HepG2 (cell line): ENCODE results near the gene E2F3. TPM values are rescaled to one million over a fixed set of nuclear protein-coding genes. Genes with fewer than 3 reads are reported as not detected.

Experiments
- ATAC-seq: fragments of 200-7000 bp; cut with Tn5 transposase; 3 replicates; pipeline ENCODE4 v1.9.1; 2020; ENCODE audit warnings: mild to moderate bottlenecking, moderate library complexity
- BruUV-seq: library from RNA; stranded (reverse); fragments of 400-500 nt; replicated peaks from 2 replicates; lab custom pipeline; 2021; lab: Mats Ljungman, UMichigan
- CTCF ChIA-PET: fragments of 300-600 bp; formaldehyde crosslinking; extraction: SDS; loops from one replicate; lab custom pipeline; 2021; ENCODE audit warnings: low total read pairs, inconsistent platforms, low intra/inter-chr PET ratio; lab: Yijun Ruan, JAX
- POLR2A ChIA-PET: fragments of 350-600 bp; sonication (Branson Sonifier 250); formaldehyde crosslinking; loops from one replicate; lab custom pipeline; 2020; ENCODE audit warnings: antibody characterized with exemption, inconsistent platforms; lab: Yijun Ruan, JAX
- DNase-seq: peaks from one replicate; pipeline ENCODE4 v3.0.0-alpha.2; 2015; ENCODE audit warnings: low spot score
- FAIRE-seq: peaks from 3 replicates; lab custom pipeline; 2011; peaks lifted over from hg19 to GRCh38; lab: Jason Lieb, UNC
- H2AFZ ChIP-seq: one replicate; pipeline ENCODE4 v1.6.1; 2011; ENCODE audit warnings: low read length, inconsistent platforms
- H3K27ac ChIP-seq: fragments of 300-600 bp; 3 replicates; pipeline ENCODE4 v1.8.0; 2011; ENCODE audit warnings: mixed run types, mild to moderate bottlenecking, mixed read lengths, low read length, inconsistent platforms; ENCODE audit not compliant: insufficient read depth; ENCODE audit errors: extremely low read length
- H3K27me3 ChIP-seq, 2 experiments: fragments of 200-600 bp in 1 of 2; 2 replicates in 1 of 2; 3 replicates in 1 of 2; pipeline versions ENCODE4 v1.6.0 to v1.8.0; 2011; ENCODE audit warnings: low read length in 2 of 2, mild to moderate bottlenecking in 2 of 2, moderate library complexity in 2 of 2, inconsistent platforms in 1 of 2; ENCODE audit not compliant: insufficient read depth in 2 of 2, control insufficient read depth in 1 of 2
- H3K36me3 ChIP-seq, 2 experiments: fragments of 200-600 bp in 1 of 2; replicated peaks in 1 of 2; 2 replicates in 1 of 2; 3 replicates in 1 of 2; pipeline versions ENCODE4 v1.5.1 to v1.8.0; 2011; ENCODE audit warnings: low read length in 2 of 2, inconsistent platforms in 1 of 2; ENCODE audit not compliant: insufficient read depth in 2 of 2, control insufficient read depth in 1 of 2
- H3K4me1 ChIP-seq: 2 replicates; pipeline ENCODE4 v1.5.1; 2012; ENCODE audit warnings: low read length, inconsistent platforms; ENCODE audit not compliant: insufficient read depth
- H3K4me2 ChIP-seq: 2 replicates; pipeline ENCODE4 v1.6.0; 2011; ENCODE audit warnings: low read depth, low read length, inconsistent platforms
- H3K4me3 ChIP-seq, 3 experiments: fragments of 200-600 bp in 1 of 3; sonication (generic), shearing (Covaris generic) in 1 of 3; replicated peaks in 1 of 3; 2 replicates each; pipeline ENCODE4 v1.5.1; 2011 to 2016; ENCODE audit warnings: low read length in 3 of 3, inconsistent platforms in 2 of 3, low read depth in 2 of 3, mild to moderate bottlenecking in 2 of 3, control low read depth in 1 of 3, mixed read lengths in 1 of 3; ENCODE audit not compliant: insufficient read depth in 1 of 3
- H3K79me2 ChIP-seq: one replicate; pipeline ENCODE4 v1.6.1; 2011; ENCODE audit warnings: low read length, inconsistent platforms; ENCODE audit not compliant: insufficient read depth
- H3K9ac ChIP-seq: 2 replicates; pipeline ENCODE4 v1.6.0; 2011; ENCODE audit warnings: mild to moderate bottlenecking, low read depth, low read length, inconsistent platforms; ENCODE audit not compliant: insufficient read depth
- H3K9me3 ChIP-seq: 2 replicates; pipeline ENCODE4 v1.5.1; 2012; ENCODE audit warnings: mild to moderate bottlenecking, low read length
- H4K20me1 ChIP-seq: 2 replicates; pipeline ENCODE4 v1.6.0; 2011; ENCODE audit warnings: inconsistent platforms, mild to moderate bottlenecking, low read length, moderate library complexity; ENCODE audit not compliant: insufficient read depth
- ARNTL ChIP-seq: sonication (generic); formaldehyde crosslinking; IDR thresholded peaks from 2 replicates; pipeline ENCODE4 v1.4.0; 2020; ENCODE audit warnings: mild to moderate bottlenecking, missing genetic modification reagents
- DPF2 ChIP-seq: sonication (generic); formaldehyde crosslinking; IDR thresholded peaks from 2 replicates; pipeline ENCODE4 v1.4.0; 2020; ENCODE audit warnings: mild to moderate bottlenecking, low read depth, missing genetic modification reagents, borderline replicate concordance
- FOXA1 ChIP-seq, 2 experiments: fragments of 450-650 bp in 1 of 2; sonication (generic) in 1 of 2; formaldehyde crosslinking in 1 of 2; IDR thresholded peaks; 2 replicates each; pipeline versions ENCODE4 v1.4.0 to v1.6.1; 2016 to 2020; ENCODE audit warnings: missing genetic modification reagents in 1 of 2
- GTF2F1 ChIP-seq: fragments of 150-350 bp; IDR thresholded peaks from 2 replicates; pipeline ENCODE4 v1.6.1; 2014; ENCODE audit warnings: low read length
- IRX3 ChIP-seq: sonication (generic); formaldehyde crosslinking; IDR thresholded peaks from 2 replicates; pipeline ENCODE4 v1.8.1; 2023; ENCODE audit warnings: mild to moderate bottlenecking, low read depth, missing genetic modification reagents, borderline replicate concordance
- MXD3 ChIP-seq: IDR thresholded peaks from 2 replicates; pipeline ENCODE4 v1.6.1; 2016; ENCODE audit warnings: mild to moderate bottlenecking, missing biosample characterization, missing genetic modification reagents
- NR2C2 ChIP-seq: sonication (generic); formaldehyde crosslinking; IDR thresholded peaks from 2 replicates; pipeline ENCODE4 v1.4.0; 2020; ENCODE audit warnings: missing genetic modification reagents, mild to moderate bottlenecking, moderate library complexity, borderline replicate concordance
- NRL ChIP-seq: sonication (generic); formaldehyde crosslinking; IDR thresholded peaks from 2 replicates; pipeline ENCODE4 v1.5.0; 2020; ENCODE audit warnings: missing genetic modification reagents, mild to moderate bottlenecking, moderate library complexity, borderline replicate concordance
- PCBP1 ChIP-seq: fragments of 200-400 bp; formaldehyde crosslinking; IDR thresholded peaks from 2 replicates; pipeline ENCODE4 v1.6.1; 2017; ENCODE audit warnings: mild to moderate bottlenecking, low read depth, low read length, borderline replicate concordance
- RBM39 ChIP-seq: fragments of 200-400 bp; formaldehyde crosslinking; IDR thresholded peaks from one replicate; pipeline ENCODE4 v1.6.1; 2018; ENCODE audit warnings: antibody characterized with exemption, mild to moderate bottlenecking, low read depth, low read length; ENCODE audit not compliant: poor library complexity, severe bottlenecking
- U2AF2 ChIP-seq: fragments of 200-400 bp; formaldehyde crosslinking; IDR thresholded peaks from 2 replicates; pipeline ENCODE4 v1.6.1; 2017; ENCODE audit warnings: low read depth, mild to moderate bottlenecking, low read length
- YEATS2 ChIP-seq: sonication (generic); formaldehyde crosslinking; IDR thresholded peaks from 2 replicates; pipeline ENCODE4 v1.4.0; 2020; ENCODE audit warnings: missing genetic modification reagents, borderline replicate concordance
- ZIK1 ChIP-seq: sonication (generic); formaldehyde crosslinking; IDR thresholded peaks from 2 replicates; pipeline ENCODE4 v1.5.0; 2020; ENCODE audit warnings: mild to moderate bottlenecking, low read depth, missing genetic modification reagents, borderline replicate concordance
- ZNF543 ChIP-seq: sonication (generic); formaldehyde crosslinking; IDR thresholded peaks from 2 replicates; pipeline ENCODE4 v1.4.0; 2020; ENCODE audit warnings: mild to moderate bottlenecking, missing genetic modification reagents
- ZNF816 ChIP-seq: sonication (generic); formaldehyde crosslinking; IDR thresholded peaks from 2 replicates; pipeline ENCODE4 v1.8.0; 2022; ENCODE audit warnings: missing genetic modification reagents, mild to moderate bottlenecking, borderline replicate concordance
- WGBS: methylation state at CpG from one replicate; pipeline ENCODE4 v1.1.6; 2017; ENCODE audit warnings: low lambda C conversion rate; 5-methylcytosine and 5-hydroxymethylcytosine counted together
- in situ Hi-C: cut with HindIII; loops from 2 replicates; pipeline ENCODE4 v1.10.0; 2017; ENCODE audit warnings: low pct_unique_long_range_greater_than_20kb; ENCODE audit not compliant: extremely low pct_ligation_motif_present
- intact Hi-C: fragments of 100-400 bp; cut with micrococcal nuclease; formaldehyde crosslinking; loops from one replicate; pipeline ENCODE4 v1.10.0; 2022; ENCODE audit not compliant: unreplicated experiment
- polyA plus RNA-seq, 8 experiments: library from polyadenylated mRNA; depleted of rRNA in 3 of 8; stranded (reverse) in 7 of 8; unstranded in 1 of 8; fragments of >200 nt; fragmentation: Illumina TruSeq in 4 of 8; extraction: Trizol in 4 of 8; gene quantifications; 2 replicates each; pipeline versions ENCODE4 v1.2.1 to v1.2.3, GENCODE V29; 2011 to 2016; ENCODE audit warnings: low read depth in 4 of 8, missing spikeins in 1 of 8, mixed read lengths in 1 of 8; ENCODE audit not compliant: insufficient read depth in 1 of 8
- total RNA-seq, 5 experiments: library from RNA; depleted of rRNA; stranded (reverse); fragments of >200 nt; fragmentation: Illumina TruSeq; extraction: Trizol; gene quantifications; 2 replicates each; pipeline ENCODE4 v1.2.3, GENCODE V29; 2016; ENCODE audit warnings: low read depth in 1 of 5
- TF ChIP-seq, protein P1 (sequence below): sonication (generic); formaldehyde crosslinking; IDR thresholded peaks from 2 replicates; pipeline ENCODE4 v1.4.0; 2020; ENCODE audit warnings: missing genetic modification reagents
- TF ChIP-seq, protein P2 (sequence below): sonication (generic); formaldehyde crosslinking; IDR thresholded peaks from 2 replicates; pipeline ENCODE4 v1.5.0; 2020; ENCODE audit warnings: mild to moderate bottlenecking, missing genetic modification reagents

E2F3 gene
- total and polyA plus RNA-seq, 2 of the 13 experiments (the other 11 are each of a cell fraction or from before 2014, with no cell fraction given), result 8.5 to 12.7 TPM

- TF ChIP-seq, protein P1, sequence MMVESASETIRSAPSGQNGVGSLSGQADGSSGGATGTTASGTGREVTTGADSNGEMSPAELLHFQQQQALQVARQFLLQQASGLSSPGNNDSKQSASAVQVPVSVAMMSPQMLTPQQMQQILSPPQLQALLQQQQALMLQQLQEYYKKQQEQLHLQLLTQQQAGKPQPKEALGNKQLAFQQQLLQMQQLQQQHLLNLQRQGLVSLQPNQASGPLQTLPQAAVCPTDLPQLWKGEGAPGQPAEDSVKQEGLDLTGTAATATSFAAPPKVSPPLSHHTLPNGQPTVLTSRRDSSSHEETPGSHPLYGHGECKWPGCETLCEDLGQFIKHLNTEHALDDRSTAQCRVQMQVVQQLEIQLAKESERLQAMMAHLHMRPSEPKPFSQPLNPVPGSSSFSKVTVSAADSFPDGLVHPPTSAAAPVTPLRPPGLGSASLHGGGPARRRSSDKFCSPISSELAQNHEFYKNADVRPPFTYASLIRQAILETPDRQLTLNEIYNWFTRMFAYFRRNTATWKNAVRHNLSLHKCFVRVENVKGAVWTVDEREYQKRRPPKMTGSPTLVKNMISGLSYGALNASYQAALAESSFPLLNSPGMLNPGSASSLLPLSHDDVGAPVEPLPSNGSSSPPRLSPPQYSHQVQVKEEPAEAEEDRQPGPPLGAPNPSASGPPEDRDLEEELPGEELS, result no peak
- no peak for TF ChIP-seq DPF2 (CRISPR knock-in tag)
- peak; percentile 8; the same call in 1 of the 2 replicates for TF ChIP-seq NRL (CRISPR knock-in tag)
- TF ChIP-seq ZNF543 (CRISPR knock-in tag), result 0 out of 2 replicates have a peak, but pooled peaks have one; percentile 5
- TF ChIP-seq, all 625 proteins: peak for 23
Measured at GRCh38 chr6:20402092-20402341, 338 bp downstream of the E2F3 start (continued).

DNA sequence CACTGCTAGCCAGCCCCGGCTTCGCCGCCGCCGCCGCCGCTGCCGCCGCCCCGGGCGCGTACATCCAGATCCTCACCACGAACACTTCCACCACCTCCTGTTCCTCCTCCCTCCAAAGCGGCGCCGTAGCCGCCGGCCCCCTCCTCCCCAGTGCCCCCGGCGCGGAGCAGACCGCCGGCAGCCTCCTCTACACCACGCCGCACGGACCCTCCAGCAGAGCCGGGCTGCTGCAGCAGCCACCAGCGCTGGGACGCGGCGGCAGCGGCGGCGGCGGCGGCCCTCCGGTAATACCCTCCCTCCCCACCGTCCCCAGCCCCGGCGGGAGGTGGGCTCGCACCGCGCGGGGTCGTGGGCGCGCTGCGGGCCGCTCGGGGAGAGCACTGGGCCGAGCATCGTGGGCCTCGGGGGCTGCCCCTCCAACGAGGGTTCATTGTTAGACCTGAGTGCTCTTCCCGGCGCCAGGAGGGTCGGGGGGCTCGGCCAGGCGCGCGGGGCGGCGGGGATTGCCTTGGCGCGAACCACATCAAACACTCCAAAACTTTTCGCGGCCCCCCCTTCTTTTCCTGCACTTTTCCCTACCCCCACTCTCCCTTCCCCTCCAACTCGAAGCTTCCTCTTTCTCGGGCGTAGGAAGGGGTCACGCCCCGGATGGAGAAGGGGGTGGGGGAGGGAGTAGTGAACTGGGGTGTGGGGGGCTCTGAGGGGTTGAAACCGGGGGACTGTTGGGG lies 827 bp downstream of the E2F3 start:
- CTCF ChIA-PET, result interaction anchor here (2.7 kb wide), 1 partner anchor 126 kb away, joined by 24 read pairs; no protein-coding TSS in a partner anchor
- BruUV-seq, result no TSS peak
- Histone ChIP-seq H3K36me3 (peaks cover 2 to 14% of the 10 kb centered on the region in 2 experiments; a peak in 2 of 5 replicates), H3K27ac (peak overlapping the region; percentile 93), H4K20me1 (no peaks in the 10 kb centered on the region), H3K4me1 (peaks cover 25% of the 10 kb centered on the region; the same call in 1 of the 2 replicates), H3K79me2 (peaks cover 37% of the 10 kb centered on the region), H3K9ac (peak overlapping the region; percentile 88), H3K9me3 (no peaks in the 10 kb centered on the region), H3K27me3 (peaks cover 0 to 9% of the 10 kb centered on the region in 2 experiments; a peak in 1 of 5 replicates), H2AFZ (no peak overlapping the region), H3K4me2 (peak overlapping the region; percentile 71), H3K4me3 (peak overlapping the region; percentile 83 to 92 (median 85))
- FAIRE-seq (no peak), DNase-seq (peak; percentile 67), ATAC-seq (peak; percentile 8)
- POLR2A ChIA-PET, result interaction anchor here (0.6 kb wide), 1 partner anchor 245 kb away, joined by 3 read pairs; no protein-coding TSS in a partner anchor
- intact Hi-C loops (loop anchor here (5.0 to 10.0 kb wide), 2 partner anchors 45 to 598 kb away; no protein-coding TSS in a partner anchor), in situ Hi-C loops (loop anchor here (5.0 kb wide), 1 partner anchor 125 kb away; no protein-coding TSS in a partner anchor)
- under 1% methylated on average over 44 of the region's 73 CpGs for WGBS
- TF ChIP-seq U2AF2 (no peak), MXD3 (CRISPR knock-in tag) (0 out of 2 replicates have a peak, but pooled peaks have one; percentile 11), ARNTL (no peak), PCBP1 (no peak), NR2C2 (peak; percentile 92), ZIK1 (CRISPR knock-in tag) (no peak), IRX3 (CRISPR knock-in tag) (no peak), ZNF816 (CRISPR knock-in tag) (no peak), FOXA1 (IDR thresholded peaks at IDR 0.05) (no peak), FOXA1 (CRISPR knock-in tag; IDR thresholded peaks at IDR 0.05) (no peak), GTF2F1 (no peak), RBM39 (peak; percentile 84), YEATS2 (no peak)
- TF ChIP-seq, protein P2, sequence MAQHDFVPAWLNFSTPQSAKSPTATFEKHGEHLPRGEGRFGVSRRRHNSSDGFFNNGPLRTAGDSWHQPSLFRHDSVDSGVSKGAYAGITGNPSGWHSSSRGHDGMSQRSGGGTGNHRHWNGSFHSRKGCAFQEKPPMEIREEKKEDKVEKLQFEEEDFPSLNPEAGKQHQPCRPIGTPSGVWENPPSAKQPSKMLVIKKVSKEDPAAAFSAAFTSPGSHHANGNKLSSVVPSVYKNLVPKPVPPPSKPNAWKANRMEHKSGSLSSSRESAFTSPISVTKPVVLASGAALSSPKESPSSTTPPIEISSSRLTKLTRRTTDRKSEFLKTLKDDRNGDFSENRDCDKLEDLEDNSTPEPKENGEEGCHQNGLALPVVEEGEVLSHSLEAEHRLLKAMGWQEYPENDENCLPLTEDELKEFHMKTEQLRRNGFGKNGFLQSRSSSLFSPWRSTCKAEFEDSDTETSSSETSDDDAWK (CRISPR knock-in tag), result no peak
